C4-2B (cell line): ENCODE data around the gene QRICH2.
"Not testable (repeated sequence)": the region's sequence is repeated elsewhere in the genome, so short reads cannot be mapped to it uniquely, and the experiment has no call there.

Source experiments
- H3K27ac ChIP-seq: fragments of 450-650 bp; 2 replicates; pipeline ENCODE4 v1.5.1; 2017
- CTCF ChIP-seq: fragments of 450-650 bp; conservative IDR thresholded peaks from 2 replicates; pipeline ENCODE4 v1.5.1; 2017; ENCODE audit warnings: mild to moderate bottlenecking
- ZFX ChIP-seq: fragments of 450-650 bp; IDR thresholded peaks from 2 replicates; pipeline ENCODE4 v1.6.1; 2017

Gene QRICH2

GRCh38 chr17:76353004-76353598, 45.0 kb upstream of the QRICH2 start:
- H3K27ac ChIP-seq = peak overlapping the region; percentile 85
- TF ChIP-seq ZFX = peak; percentile 75; the same call in 1 of the 2 replicates
- no peak for TF ChIP-seq CTCF

DNA sequence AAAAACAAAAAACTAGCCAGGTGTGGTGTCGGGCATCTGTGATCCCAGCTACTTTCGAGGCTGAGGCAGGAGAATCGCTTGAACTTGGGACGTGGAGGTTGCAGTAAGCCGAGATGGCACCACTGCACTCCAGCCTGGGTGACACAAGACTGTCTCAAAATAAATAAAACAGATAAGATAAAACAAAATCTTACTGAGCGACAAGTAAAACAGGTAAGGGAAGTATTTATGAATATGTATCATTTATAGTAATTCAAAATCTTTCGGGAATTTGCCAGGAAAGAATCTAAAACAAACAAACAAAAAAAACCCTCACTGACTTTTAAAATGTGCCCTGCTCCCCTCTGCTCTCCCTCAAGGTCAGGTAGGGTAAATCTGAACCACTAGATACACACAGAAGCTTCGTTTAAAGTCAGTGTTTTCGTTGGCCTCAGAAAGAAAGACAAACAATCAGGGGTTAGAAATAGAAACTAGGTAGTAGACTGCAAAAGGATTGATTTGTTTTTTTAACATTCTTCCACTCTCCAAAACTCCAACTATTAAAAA, 43.5 kb upstream of the QRICH2 start:
- no peak overlapping the region; the same call in 1 of the 2 replicates for H3K27ac ChIP-seq
- TF ChIP-seq CTCF = no peak
- no peak for TF ChIP-seq ZFX

GRCh38 chr17:76350463-76350862, 42.4 kb upstream of the QRICH2 start:
- no peak overlapping the region for H3K27ac ChIP-seq
- TF ChIP-seq CTCF (no peak), ZFX (no peak)

GRCh38 chr17:76346936-76347335, 38.9 kb upstream of the QRICH2 start:
- not testable (repeated sequence) for H3K27ac ChIP-seq

DNA sequence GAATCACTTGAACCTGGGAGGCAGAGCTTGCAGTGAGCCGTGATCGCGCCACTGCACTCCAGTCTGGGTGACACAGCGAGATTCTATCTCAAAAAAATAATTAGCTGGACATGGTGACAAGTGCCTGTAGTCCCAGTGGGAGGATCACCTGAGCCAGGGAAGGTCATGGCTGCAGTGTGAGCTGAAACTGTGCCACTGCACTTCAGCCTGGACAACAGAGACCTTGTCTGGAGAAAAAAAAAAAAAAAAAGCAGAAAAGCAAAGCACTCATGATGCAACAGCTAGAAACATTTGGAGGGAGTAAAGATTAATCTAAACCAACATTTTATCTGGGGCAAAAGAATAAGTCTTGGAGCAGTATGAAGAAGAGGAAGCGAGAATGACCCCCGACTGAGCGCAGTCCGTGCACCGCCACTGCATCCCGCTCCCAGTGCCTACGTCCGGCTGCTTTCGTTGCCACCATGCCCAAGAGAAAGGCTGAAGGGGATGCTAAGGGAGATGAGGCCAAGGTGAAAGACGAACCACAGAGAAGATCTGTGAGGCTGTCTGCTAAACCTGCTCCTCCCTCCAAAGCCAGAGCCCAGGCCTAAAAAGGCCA, 37.4 kb upstream of the QRICH2 start:
- TF ChIP-seq ZFX (no peak), CTCF (no peak)
- H3K27ac ChIP-seq = no peak overlapping the region

DNA sequence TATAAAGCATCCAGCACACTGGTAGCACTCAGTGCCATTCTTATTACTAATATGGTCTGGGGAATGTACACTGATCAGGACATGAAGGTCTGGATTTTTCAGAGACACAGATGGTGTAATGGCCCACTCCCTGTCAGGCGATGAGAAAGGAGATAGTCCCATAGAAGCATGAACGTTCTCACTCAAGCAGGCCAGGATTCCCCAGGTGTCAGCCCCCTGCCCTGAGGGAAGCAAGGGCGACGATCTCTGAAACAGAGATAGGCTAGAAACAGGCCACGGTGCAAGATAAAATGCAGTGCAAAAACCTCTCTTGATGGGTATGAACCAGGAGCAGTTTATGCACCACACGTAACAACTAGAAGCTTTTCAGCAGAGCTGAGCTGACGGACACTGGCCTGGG, 35.0 kb upstream of the QRICH2 start:
- no peak overlapping the region for H3K27ac ChIP-seq
- TF ChIP-seq ZFX = no peak
- TF ChIP-seq CTCF = no peak

- TF ChIP-seq ZFX = no peak
- no peak for TF ChIP-seq CTCF
- no peak overlapping the region for H3K27ac ChIP-seq
Measured at GRCh38 chr17:76341301-76341700, 33.2 kb upstream of the QRICH2 start.

DNA sequence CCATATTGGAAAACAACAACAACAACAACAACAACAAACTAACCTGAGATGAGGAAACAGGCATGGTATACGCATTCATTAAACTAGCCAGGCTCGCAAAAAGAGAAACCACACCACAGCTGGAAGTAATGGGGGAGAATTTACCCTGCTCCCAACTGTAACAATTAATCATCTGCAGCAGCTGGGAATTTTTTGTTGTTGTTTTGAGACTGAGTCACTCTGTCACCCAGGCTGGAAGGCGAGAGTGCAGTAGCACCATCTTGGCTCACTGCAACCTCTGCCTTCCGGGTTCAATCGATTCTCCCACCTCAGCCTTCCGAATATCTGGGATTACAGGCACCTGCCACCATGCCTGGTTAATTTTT, 29.3 kb upstream of the QRICH2 start:
- TF ChIP-seq CTCF (no peak), ZFX (no peak)

More for the DNA sequence above, 29.3 kb upstream of the QRICH2 start:
- no peak overlapping the region for H3K27ac ChIP-seq
